Left renal cortex interstitium (tissue), 4 donors: ENCODE measurements around the gene ZNF607. TPM values are rescaled to one million over a fixed set of nuclear protein-coding genes. Genes with fewer than 3 reads are reported as not detected.
A peak's percentile ranks its signal among the peaks of the same experiment; 100 is the strongest.

Experiments
- DNase-seq, 4 donors: peaks; one replicate each; pipeline ENCODE4 v3.0.0-alpha.2; 2013; ENCODE audit warnings: low read depth in 4 of 4, low spot score in 2 of 4, missing footprints in 1 of 4
- polyA plus RNA-seq, 4 donors: library from polyadenylated mRNA; unstranded; fragments of 120-200 nt; gene quantifications; one replicate each; pipeline ENCODE4 v1.2.1, GENCODE V29; 2013; ENCODE audit not compliant: insufficient read length in 4 of 4

The ZNF607 gene
- polyA plus RNA-seq, 4 donors = 11.6 to 14.1 (median 12.6) TPM

GRCh38 chr19:37654629-37655300 lies 64.8 kb downstream of the ZNF607 start:
- peak; percentile 25 to 53 (median 46) for DNase-seq

- no peak for DNase-seq
Observed at GRCh38 chr19:37654118-37654517, 65.4 kb downstream of the ZNF607 start.

Other genes starting within 250 kb of the ZNF607 start
- gene ZNF793, start 212.8 kb downstream of the ZNF607 start, polyA plus RNA-seq = 10 to 100 TPM; 15.8 to 38.0 (median 27.1) TPM
- gene ZNF571, start 125.0 kb downstream of the ZNF607 start, polyA plus RNA-seq = 10 to 100 TPM in 1 of 4 donors, 1 to 10 TPM in 3; 8.1 to 13.2 (median 9.5) TPM
- gene ZNF540, start 124.9 kb downstream of the ZNF607 start, polyA plus RNA-seq = 1 to 10 TPM; 2.9 to 6.3 (median 4.9) TPM
- 10 to 100 TPM; 21.8 to 26.9 (median 23.5) TPM for gene ZFP30, start 64.3 kb downstream of the ZNF607 start, polyA plus RNA-seq
- gene ZNF573, start 59.8 kb upstream of the ZNF607 start, polyA plus RNA-seq = 10 to 100 TPM in 3 of 4 donors, 1 to 10 TPM in 1; 9.6 to 26.4 (median 16.8) TPM
- gene WDR87, start 186.8 kb upstream of the ZNF607 start, polyA plus RNA-seq = under 1 TPM in 1 of 4 donors, not detected in 3; 0.02 TPM
- gene SIPA1L3, start 187.4 kb upstream of the ZNF607 start, polyA plus RNA-seq = 10 to 100 TPM; 17.3 to 29.4 (median 22.8) TPM